HK-2 (cell line): Measurements from ENCODE around the gene TRMT10B.

Experiments used
- DNase-seq: peaks from one replicate; pipeline ENCODE4 v3.0.0-alpha.2; 2018; ENCODE audit not compliant: unreplicated experiment

The TRMT10B gene, protein sequence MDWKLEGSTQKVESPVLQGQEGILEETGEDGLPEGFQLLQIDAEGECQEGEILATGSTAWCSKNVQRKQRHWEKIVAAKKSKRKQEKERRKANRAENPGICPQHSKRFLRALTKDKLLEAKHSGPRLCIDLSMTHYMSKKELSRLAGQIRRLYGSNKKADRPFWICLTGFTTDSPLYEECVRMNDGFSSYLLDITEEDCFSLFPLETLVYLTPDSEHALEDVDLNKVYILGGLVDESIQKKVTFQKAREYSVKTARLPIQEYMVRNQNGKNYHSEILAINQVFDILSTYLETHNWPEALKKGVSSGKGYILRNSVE

DNA sequence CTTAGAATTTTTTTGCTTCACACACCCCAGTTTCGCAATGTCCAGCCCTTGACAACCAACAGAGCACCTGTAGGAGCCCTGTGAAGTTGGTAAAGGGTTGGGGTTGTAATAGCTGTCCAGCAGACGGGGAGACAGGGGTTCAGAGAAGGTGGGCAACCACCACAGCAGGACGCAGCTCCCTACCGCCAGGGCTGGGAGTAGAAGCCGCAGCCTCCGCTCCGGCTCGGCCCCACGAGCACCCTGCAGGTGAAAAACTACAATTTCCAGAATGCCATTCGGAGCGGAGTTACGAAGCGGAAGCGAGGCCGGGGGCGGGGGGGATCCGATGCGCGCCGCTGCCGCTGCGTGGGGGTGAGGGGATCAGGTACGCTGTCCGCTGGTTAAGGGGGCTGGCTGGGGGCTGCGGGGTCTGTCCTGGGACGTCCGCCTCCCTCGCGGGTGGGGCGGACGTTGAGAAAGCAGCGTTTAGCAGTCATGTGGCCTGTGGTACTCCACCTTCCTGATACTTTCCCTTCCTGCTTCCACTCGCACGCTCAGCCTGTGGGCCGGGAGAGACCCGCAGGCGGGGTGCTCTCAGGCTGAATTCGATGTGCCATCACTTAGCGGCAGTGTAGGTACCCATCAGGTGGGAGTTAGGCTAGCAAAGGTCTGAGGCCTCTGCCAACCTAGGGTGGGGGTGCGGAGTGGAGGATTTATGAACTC, at the start of gene TRMT10B:
TRMT10B (plus strand) TSS at position 317 of the 702 bp plus-strand sequence. CDS start 8,127 bp downstream, outside the sequence.
- DNase-seq: peak; percentile 65

DNA sequence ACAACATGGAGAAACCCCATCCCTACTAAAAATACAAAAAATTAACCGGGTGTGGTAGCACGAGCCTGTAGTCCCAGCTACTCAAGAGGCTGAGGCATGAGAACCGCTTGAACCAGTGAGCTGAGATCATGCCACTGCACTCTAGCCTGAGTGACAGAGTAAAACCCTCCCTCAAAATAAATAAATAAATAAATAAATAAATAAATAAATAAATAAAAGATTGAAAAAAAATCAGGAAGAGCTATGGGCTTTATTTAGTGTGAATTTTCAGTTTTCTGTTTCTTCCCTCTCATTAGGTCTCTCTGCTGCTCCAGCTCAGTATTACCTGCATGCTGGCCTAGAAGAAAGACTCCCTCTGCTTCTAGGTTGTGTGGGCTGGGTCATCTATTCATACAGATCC, 47.8 kb upstream of the TRMT10B start:
- DNase-seq: no peak

DNA sequence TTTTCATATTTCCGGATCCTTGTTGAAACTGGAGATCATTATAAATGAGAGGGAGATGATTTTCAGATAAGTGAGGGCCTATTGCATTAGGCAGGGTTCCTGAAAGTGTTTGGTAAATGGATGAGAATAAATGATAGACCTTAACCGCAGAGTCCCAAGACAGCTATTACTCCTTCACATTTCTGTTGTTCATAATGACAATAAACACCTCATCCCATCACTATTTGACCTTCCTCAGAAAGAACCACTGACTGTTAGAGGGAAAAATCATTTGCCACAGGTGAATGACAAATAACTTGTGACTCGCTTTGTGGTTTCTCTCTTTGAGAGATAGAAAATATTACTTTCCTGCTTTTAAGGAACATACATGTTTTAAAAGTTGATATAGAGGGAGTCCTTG, 47.3 kb upstream of the TRMT10B start:
- DNase-seq: no peak

DNA sequence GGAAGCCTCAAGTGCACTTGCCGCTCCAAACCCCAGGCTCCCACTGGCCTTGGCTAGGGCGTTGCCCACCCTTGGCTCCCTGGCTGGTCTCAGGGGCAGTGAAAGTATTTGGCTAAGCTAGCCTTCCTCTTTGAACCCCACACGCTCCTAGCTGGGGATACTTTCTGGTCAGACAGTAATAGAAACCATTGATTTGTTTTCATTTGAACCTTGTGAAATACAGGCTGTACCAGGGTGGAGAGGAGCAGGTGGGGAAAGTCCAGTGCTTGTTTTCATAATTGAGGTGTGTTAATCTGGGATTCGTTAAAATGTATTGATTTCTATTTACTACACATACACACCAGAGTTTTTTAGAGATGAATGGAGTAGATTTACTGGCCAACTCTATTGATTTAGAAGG, 45.9 kb upstream of the TRMT10B start:
- no peak for DNase-seq

DNA sequence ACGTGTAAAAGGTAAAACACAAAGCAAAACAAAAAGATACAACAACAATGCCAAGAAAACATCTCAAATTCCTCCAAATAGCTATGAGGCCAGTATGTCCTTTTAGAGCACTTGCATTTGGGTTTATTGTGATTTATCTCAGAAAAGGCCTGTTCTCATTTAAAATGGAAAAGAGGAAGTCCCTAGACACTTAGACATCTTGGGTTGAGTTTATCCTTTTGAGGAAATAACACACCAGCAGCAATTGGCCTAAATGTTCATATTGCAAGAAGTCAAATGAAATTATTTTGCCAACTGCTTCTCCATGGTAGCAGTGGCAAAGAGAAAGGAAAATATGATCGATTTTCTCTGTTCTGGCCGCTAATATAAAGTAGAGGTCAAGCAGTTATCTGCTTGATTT, 43.6 kb upstream of the TRMT10B start:
- DNase-seq: no peak

DNA sequence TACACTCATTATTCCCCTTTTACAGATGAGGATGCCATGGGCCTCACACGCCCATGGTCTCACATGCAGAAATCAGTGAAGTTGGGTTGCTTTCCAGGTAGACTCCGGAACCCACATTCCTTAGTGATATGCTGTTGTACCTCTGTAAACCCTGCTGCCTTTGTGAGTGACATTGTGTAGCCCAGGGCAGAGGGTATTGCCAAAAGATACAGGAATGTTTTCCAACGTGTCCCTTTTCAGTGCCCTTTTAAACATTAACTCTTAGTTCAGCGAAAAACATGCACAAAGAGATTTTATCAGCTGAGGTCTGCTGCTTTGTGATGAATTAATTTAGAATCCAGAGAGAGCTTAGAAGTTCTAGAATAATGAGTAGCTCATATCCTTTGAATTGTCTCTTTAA, 38.3 kb upstream of the TRMT10B start:
- no peak for DNase-seq

DNA sequence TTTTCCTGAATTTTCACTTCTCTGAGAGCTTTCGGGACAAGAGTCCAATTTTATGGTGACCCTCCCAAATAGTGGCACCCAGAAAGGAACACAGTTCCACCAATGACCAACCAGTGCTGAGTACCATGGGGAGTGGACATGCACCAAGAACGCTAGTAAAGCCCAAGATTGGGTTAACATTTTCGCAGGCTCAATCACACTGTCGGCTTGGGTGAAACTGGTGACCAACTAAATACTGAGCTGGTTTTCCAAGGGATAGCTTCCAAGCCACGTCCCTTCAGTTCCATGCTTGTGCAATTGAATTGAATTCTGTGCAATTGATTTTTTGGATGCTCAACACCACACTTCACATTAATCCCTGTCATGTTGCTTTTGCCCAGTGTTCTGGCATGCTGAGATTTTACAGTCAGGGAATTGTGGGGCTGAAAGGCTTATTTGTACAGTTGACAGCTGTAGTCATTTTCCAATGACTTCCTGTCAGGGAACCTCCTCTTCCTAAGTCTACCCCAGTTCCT, 37.6 kb upstream of the TRMT10B start:
- DNase-seq: no peak

DNA sequence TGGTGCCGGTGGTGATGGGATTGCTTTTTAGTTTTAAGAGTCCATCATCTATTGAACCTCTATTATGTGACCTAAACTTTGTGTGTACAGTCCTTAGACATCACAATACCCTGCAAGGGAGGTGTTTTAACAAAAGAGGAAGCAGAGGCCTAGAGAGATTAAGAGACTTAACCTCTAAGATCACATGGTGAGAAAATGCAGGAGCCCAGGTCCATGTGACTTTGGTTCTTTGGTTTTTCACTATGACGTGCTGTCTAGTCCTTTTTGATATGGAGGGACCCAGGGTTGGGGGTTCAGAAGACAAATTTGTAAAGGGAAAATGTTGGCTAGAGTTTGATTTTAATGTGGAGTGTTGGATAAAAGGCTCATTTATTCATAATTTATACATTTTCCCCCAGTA, 34.1 kb upstream of the TRMT10B start:
- DNase-seq: no peak

DNA sequence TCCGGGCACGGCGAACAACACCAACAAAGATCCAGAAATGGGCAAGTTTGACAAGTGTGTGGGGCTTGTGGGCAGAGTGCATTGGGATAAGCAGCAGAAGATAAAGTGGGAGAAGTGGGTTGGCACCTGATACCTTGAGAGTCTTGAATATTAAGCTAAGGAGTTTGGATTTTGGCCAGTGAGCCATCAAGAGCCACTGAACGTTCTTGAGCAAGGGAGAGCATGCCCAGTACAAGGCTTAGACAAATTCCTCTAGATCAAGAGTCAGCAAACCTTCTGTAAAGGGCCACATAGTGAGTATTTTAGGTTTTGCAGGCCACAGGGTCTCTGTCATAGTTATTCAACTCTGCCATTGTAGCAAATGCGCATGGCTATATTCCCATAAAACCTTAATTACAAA, 26.6 kb upstream of the TRMT10B start:
- no peak for DNase-seq

DNA sequence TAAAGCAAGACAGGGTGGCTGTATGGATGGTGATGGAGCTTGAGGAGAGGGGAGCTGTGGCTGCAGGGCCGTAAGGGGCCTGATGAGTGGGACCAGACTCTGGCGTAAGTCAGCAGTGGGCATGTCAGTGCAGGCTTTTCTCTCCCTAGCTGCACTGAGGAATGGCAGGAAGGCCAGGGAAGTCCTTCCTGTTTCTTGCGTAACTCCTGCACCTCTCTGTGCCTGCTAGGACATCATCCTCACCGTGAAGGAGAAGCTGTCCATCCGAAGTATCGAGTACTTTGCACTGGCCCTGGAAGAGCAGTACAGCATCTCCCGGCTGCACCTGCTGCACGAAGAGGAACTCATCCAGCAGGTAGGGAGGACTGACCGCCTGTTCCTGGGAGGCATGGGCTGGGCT, 24.1 kb upstream of the TRMT10B start:
- no peak for DNase-seq

DNA sequence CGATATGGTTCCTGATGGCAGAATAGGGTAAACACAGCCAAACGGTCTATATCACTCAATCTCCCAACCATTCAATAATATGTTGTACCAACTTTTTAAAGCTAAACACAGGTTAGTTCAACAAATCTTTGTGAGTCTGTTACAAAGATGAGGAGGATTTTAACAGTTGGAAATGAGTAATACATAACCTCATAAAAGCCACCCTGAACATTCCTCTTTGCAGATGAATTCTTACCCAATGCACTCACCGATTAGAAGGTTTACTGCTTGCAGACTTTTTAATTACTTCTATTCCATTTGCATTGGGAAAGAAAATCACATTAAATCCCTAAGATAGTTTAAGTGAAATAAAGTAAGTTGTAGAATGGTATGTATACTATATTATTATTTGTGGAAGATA, 23.3 kb upstream of the TRMT10B start:
- DNase-seq: no peak

DNA sequence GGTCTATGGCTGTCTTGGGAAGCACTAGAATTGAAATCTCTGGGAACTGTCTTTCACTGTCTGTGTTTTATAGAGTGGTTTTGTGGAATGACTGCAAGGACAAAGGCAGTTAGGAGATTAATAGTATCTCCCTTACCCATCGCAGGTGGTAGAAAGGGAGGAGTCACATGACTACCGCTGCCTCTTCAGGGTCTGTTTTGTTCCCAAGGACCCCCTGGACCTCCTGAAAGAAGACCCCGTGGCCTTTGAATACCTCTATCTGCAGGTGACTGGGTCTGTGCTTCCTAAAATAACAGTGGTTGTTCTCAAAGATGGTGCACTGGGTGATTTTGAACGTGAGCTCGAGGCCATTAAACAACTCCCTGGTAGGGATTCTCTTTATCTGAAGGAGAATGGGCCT, 22.8 kb upstream of the TRMT10B start:
- DNase-seq: no peak

DNA sequence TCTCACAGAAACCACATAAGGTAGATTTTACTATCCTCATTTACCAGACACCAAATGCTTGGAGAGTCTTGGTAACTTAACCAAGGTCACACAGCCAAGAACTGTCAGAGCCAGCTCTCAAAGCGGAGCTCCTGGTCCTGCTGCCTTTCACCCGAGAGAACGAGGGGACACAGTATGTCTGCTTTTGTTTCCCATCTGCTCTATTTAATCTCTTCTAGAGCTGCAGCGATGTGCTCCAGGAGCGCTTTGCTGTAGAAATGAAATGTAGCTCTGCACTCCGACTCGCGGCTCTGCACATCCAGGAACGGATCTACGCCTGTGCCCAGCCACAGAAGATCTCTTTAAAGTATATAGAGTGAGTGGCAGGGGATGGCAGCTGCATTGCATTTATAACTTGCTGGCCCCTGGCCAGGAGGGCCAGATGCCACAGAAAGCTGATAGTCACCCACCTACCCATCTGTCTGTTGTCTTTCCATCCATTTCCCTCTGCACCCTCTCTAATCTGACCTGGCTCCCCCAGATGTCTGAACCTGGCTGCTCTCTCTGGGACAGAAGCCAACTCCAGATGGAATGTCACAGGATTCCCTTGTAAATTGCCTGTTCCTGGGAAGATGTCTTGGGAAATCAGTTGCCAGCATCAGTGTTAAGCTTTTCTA, 21.4 kb upstream of the TRMT10B start:
- no peak for DNase-seq

DNA sequence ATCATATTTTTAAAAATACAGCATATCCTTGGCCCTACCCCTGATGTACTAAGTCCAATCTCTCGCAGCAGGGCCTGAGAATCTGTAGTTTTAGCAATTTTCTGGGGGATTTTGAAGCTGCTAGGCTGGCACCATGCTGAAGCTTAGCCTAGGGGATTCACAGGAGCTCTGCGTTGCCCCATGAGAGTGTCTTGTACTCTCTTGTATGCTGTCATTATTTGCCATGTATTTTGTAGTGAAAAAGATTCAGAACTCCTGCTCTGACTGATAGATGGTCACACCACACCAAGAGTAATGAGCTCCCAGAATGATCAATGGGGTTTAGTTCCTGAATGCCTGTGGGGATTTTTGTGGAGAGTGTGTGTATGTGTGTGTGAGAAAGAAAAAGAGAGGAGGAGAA, 20.7 kb upstream of the TRMT10B start:
- no peak for DNase-seq

DNA sequence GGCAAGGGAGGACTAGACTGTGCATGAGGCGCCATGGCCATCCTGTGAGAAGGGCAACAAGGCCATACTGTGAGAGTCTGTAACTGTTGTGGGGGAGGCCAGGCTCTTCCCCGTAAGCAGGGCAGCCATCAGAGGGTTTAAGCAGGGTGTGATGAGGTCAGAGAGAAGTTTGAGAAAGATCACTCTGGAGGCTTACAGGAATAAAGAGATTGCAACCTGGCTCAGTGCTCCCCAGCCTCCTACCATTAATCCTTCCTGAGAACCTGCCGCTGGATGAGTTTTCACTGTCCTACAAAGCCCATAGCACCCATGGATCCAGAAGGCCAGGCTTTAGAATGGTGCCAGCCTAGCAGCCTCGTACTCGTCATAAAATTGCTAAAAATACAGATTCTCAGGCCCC, 14.4 kb upstream of the TRMT10B start:
- no peak for DNase-seq

DNA sequence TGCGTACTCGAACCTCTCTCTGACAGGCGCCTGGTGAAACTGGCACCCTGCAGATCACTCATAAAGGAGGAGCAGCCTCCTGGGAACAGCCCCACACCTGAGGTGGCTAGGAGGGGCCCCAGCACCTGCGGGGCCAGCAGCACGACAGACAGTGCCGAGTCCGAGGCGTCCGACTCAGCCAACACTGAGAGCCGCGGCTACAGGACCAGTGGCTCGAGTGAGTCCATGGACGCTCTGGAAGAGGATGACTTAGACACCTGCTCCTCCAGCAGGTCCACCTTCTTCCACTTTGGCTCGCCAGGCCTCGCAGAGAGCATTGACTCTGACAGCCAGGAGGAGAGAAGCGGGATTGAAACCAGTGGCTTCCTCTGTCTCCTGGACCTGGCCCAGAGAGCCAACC, 13.5 kb upstream of the TRMT10B start:
- DNase-seq: no peak

DNA sequence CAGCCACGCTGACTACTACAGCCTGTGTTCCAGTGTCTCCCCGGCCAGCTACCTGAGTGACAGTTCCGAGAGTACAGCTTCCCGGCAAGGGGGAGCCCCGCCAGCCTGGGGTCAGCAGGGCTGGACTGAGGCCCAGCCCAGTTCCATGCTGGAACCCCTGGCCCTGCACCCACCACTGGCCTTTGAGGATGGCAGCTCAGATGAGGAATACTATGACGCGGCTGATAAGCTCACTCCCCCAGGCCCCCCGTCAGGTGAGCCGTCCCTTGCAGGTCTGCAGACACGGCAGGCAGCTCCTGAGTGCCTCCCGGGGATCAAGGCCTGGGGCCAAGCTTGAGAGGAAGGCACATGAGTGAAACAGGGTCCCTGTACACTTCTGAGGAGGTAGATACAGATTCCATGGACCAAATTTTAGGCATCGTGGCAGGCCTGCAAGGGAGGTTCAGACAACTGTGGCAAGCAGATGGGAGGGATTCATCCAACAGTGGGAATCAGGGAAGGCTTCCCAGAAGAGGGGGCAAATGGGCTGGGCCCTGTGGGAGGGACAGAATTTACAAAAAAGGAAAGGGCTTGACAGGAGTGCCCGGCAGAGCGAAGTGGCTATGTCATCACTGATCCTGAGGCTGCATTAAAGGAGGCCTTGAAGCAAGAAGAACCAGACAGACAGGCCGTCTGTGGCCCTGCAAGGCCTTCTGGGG, 12.8 kb upstream of the TRMT10B start:
- DNase-seq: no peak

DNA sequence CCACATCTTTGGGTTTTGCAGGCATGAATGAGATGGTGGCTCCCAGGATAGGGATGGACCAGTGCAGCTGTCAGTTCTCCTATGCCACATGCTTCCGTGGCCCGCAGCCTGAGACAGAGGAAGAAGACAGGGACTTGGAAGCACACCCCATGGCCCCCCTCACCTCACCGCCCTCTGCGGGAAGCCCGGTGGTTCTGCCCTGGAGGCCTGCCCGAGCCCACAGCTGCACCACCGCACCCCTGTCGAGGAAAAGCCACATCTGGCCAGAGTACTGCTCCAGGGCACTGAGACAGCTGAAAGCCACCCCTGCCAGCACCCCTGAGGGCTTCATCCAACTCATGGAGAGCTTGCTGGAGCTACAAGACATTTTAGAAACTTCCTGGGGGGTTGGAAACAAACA, 7.6 kb upstream of the TRMT10B start:
- DNase-seq: no peak

DNA sequence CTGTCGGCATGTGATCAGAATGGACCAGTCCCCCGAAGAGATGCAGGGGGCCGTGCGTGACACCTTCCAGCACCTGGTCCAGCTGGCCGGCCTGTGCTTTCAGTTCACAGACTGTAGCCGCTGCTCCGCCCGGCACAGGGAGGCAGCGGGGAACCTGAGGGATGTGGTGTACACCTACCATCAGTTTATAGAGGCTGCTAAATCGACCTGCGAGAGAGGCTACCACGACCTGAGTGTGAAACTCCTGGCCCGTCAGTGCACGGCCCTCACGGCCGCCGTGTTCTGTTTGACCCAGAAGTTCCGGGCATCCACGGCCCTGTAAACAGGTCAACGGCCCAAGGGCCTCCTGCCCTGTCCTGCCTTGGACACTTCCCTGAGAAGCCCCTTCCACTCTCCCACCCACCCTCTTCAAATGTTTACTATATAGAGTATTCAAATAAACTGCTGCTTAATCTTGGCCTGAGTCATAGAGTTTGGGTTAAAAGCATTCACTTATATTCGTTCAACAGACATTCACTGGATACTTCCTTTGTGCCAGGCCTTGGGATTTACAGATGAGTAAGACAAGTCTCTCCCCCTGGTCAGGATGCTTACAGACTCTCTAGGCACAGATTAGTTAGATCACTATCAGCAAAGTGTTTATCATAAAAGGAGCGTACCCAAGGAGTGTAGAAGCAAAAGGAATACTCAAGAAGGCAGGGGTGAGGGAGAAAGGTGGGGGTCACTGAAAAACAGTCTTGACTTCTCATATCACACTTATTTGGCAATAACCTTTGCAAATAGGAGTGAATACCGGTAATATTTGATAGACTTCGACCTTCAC, 6.9 kb upstream of the TRMT10B start:
- no peak for DNase-seq

DNA sequence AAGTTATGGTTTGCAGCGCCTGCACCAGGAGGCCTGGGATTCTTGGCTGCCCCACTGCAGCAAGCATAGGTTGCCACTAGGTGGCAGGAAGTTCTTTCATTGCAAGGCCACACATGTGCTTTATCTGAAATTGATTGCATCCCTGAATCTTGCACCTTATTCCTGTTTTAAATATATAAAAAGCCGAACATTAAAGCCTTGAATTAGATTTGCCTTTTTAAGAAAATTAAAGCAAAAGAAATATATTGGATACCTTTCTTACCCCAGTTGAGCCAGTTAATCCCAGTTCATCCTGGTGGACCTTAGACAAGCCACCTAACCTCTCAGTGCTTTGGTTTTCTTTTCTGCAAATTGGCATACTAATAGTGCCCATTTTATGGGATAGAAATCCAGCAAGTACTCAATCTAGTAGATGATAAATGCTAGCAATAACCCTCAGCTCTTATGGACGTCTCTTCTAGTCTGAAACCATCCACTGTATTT, 6.3 kb upstream of the TRMT10B start:
- DNase-seq: peak; percentile 35

DNA sequence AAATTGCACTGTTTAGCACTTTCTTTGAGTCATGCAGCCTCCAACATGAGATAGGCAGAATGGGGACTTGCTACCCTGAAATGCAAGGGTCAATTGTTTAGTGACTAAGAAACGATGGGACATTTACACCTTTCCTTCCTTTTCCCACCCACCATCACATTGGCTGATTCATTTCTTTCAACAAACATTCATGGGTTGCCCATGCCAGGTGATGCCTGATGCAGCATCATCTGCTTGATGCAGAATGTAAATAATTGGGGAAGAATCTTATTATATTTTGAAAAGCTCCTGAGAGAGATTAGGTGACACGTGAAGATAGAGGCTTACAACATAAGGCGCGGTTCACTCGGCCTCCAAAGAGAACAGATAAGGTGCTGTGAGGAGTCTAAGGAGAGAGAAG, 4.5 kb upstream of the TRMT10B start:
- DNase-seq: no peak
